Measurements from ENCODE around the gene URGCP.

DNA sequence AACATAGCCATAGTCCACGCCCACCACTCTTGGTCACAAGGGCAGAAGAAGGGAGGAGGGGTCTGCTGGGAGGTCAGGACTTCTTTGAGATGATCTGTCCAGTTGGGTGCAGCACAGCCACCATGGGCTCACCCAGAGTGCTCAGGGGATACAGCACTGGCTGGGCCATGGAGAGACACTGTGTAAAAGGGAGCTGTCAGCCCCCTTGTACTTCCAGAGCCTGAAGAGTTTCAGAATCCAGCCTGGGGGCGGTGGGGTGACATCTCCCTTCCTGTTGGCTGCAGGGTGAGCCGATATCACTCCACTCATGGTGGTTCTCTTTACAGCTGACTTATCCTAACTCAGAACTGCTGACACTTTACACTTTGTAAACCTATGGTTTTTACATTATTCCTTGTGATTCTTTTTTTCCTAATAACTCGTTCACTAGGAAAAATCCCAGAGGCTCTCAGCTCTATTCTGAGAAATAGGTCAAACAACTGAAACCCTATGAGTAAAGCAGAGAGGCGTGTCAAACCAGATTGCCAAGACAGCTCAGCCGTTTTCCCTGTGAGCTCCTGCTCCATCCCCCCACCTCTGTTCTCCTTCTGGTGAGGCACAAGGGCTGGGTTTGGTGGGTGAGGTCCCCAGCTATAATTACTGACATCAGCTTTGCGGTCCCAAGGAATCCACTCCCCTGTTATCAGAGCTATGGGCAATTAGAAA, 33.8 kb downstream of the URGCP start:
- TF ChIP-seq, protein P1, sequence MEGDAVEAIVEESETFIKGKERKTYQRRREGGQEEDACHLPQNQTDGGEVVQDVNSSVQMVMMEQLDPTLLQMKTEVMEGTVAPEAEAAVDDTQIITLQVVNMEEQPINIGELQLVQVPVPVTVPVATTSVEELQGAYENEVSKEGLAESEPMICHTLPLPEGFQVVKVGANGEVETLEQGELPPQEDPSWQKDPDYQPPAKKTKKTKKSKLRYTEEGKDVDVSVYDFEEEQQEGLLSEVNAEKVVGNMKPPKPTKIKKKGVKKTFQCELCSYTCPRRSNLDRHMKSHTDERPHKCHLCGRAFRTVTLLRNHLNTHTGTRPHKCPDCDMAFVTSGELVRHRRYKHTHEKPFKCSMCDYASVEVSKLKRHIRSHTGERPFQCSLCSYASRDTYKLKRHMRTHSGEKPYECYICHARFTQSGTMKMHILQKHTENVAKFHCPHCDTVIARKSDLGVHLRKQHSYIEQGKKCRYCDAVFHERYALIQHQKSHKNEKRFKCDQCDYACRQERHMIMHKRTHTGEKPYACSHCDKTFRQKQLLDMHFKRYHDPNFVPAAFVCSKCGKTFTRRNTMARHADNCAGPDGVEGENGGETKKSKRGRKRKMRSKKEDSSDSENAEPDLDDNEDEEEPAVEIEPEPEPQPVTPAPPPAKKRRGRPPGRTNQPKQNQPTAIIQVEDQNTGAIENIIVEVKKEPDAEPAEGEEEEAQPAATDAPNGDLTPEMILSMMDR (conservative IDR thresholded peaks at IDR 0.05 in 1 of 2, IDR thresholded peaks at IDR 0.05 in 1 of 2; ENCODE audit: low read depth in 1 of 2, low read length in 2 of 2), result no peak
- no peak for TF ChIP-seq EZH2 (IDR thresholded peaks at IDR 0.05; ENCODE audit: low read length, missing control alignments)
